ENCODE data around the gene NMT1.

NMT1 gene

DNA sequence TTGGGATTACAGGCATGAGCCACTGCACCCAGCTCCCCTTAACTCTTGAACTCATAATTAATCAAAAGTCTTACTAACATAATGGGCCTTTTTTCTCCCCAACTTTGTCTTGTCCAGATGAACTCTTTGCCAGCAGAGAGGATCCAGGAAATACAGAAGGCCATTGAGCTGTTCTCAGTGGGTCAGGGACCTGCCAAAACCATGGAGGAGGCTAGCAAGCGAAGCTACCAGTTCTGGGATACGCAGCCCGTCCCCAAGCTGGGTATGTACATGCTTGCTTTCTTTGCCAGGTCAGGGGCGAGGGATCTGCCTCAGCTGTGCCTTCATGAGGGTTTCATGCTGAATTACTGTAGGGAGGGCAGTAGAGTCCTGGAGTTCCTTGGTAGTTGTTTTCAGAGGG is 25.3 kb downstream of the NMT1 start:
- no peak for FAIRE-seq

DNA sequence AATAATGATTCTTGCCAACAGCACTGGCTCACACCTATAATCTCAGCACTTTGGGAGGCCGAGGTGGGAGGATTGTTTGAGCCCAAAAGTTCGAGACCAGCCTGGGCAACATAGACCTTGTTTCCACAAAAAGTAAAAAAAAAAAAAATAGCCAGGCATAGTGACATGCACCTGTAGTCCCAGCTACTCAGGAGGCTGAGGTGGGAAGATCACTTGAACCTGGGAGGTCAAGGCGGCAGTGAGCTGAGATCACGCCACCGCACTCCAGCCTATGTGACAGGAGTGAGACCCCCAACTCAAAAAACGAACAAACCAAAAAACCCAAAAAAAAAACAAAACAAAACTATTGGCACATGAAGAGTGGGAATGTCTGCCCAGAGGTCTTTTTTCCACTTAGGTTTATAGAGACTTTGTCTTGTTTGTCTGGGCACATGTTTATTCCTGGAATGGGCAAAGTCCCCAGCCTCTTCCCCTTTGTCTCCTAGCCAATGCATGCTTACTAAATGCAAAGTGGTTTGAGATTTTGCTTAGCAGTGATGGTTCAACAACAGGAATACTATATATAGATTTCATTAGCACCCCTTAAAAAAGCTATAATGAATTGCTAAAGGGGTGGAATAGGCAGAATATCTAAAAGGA is 25.9 kb downstream of the NMT1 start:
- no peak for FAIRE-seq

GRCh38 chr17:45087504-45087975 is 26.4 kb downstream of the NMT1 start:
- no peak for FAIRE-seq

GRCh38 chr17:45087978-45088377 is 26.9 kb downstream of the NMT1 start:
- no peak for FAIRE-seq

GRCh38 chr17:45088741-45089140 is 27.6 kb downstream of the NMT1 start:
- FAIRE-seq = no peak

GRCh38 chr17:45090711-45091110 is 29.6 kb downstream of the NMT1 start:
- no peak for FAIRE-seq

DNA sequence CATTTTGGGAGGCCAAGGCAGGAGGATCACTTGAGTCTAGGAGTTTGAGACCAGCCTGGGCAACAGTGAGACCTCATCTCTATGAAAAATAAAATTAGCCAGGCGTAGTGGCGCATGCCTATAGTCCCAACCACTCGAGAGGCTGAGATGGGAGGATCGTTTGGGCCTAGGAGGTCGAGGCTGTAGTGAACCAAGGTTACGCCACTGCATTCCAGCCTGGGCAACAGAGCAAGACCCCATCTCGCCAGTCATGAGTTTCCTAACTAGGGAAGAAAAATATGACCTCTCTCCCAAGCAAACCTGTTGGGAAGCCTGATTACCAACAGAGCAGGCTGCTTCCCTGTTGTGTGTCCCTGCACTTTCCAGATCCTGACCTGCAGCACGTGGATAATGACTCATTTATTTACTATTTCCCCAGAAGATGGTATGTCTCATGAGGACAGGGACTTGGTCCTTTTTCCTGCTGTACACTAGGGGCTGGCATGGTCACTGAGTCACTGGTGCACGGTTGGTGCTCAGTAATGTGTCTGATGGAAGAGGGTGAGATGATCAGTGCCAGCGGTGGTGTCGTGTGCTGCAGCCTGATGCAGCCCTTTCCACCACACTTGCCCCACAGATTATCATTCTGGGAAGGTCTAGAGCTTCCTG is 30.8 kb downstream of the NMT1 start:
- no peak for FAIRE-seq

- FAIRE-seq = no peak
Observed at GRCh38 chr17:45092911-45093430, 31.9 kb downstream of the NMT1 start.

DNA sequence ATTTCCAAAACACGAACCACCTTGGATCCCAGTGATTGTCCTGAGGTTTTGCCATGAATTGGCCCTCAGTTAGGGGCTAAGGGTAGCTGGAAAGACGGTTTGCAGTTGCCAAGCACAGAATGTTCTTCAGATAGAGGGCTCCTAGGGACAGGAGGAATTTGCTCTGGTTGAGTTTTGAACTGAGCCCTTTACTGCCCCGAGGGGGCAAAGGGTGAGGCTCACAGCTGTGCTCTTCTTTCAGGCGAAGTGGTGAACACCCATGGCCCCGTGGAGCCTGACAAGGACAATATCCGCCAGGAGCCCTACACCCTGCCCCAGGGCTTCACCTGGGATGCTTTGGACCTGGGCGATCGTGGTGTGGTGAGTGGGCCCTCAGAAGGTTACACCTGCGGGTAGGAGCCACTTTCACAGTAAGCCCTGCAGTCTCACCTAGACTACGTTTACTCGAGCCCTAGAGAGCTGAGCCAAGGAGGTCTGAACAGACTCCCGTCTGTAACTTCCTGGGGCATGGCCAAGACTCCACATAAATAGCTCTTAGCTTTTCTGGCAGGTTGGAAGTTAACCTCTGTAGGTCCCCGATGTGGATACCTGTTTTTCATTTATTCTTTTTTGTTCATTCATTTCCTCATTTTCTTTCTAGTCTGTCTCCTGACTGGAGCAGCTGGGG is 32.5 kb downstream of the NMT1 start:
- no peak for FAIRE-seq

DNA sequence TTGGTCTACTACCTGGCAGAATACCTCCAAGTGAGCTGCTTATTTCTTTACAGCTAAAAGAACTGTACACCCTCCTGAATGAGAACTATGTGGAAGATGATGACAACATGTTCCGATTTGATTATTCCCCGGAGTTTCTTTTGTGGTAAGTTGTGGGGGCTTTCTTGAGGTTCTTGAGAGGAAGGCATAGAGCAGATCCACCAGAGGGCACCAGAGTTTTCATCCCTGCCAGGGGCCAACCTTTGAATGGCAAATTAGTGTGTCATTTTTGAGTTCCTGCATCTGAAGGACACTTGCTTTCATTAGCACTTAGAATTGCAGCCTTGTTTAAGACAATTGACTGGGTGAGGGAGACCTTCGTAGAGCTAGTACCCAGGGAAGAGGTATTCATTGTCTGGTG is 35.0 kb downstream of the NMT1 start:
- FAIRE-seq = no peak

DNA sequence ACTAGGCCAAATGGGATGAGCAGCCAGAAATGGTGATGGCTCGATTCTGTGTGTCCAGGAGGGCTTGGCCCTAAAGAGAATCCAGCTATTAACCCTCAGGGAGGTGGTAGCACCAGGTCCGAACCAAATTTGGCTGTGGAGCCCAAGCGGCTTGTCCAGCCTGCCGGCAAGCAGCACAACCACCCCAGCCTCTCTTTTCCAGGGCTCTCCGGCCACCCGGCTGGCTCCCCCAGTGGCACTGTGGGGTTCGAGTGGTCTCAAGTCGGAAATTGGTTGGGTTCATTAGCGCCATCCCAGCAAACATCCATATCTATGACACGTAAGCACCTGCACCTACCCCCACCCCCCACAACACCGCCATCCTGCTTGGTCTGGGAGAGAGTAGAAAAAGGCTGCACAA is 35.8 kb downstream of the NMT1 start:
- FAIRE-seq = no peak

GRCh38 chr17:45098081-45098868 is 37.2 kb downstream of the NMT1 start:
- FAIRE-seq = no peak

GRCh38 chr17:45098869-45099616 is 37.9 kb downstream of the NMT1 start:
- no peak for FAIRE-seq

DNA sequence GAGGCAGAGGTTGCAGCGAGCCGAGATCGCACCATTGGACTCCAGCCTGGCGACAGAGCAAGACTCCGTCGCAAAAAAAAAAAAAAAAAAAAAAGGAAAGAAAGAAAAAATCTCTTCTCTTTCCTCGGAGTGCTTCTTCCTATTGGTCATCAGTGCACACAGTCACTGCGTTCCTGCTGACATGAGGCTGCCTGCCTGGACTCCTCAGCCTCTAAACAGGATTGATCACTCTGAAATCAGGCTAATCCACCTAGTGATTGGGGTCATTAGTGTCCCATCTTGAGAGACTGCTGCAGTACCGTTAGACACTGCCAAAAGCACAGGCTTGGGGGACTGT is 40.4 kb downstream of the NMT1 start:
- no peak for FAIRE-seq

- no peak for FAIRE-seq
Observed at GRCh38 chr17:45101883-45102811, 41.0 kb downstream of the NMT1 start.

- FAIRE-seq = no peak
Observed at GRCh38 chr17:45102856-45103255, 41.7 kb downstream of the NMT1 start.

GRCh38 chr17:45103269-45103795 is 42.2 kb downstream of the NMT1 start:
- FAIRE-seq = no peak

DNA sequence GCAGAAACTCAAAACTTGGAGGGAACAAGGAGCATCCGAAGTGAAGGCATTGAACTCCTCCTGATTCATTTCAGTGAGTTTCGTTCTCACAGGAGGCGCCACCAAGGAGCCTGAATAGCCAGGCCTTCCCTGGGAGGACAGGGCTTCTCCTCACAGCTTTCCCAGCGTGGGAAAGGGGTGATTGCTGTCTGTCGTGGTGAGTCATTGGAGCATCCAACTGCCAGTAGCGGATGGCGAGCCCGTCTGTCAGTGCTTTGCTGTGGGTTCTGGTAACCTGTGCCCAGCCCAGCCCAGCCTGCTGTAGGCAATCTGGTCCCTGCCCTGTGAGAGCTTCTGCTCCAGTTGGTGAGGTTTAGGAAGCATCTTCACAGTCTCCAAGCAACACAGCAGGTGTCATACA is 42.9 kb downstream of the NMT1 start:
- FAIRE-seq = no peak

- no peak for FAIRE-seq
Observed at GRCh38 chr17:45104497-45104896, 43.4 kb downstream of the NMT1 start.

DNA sequence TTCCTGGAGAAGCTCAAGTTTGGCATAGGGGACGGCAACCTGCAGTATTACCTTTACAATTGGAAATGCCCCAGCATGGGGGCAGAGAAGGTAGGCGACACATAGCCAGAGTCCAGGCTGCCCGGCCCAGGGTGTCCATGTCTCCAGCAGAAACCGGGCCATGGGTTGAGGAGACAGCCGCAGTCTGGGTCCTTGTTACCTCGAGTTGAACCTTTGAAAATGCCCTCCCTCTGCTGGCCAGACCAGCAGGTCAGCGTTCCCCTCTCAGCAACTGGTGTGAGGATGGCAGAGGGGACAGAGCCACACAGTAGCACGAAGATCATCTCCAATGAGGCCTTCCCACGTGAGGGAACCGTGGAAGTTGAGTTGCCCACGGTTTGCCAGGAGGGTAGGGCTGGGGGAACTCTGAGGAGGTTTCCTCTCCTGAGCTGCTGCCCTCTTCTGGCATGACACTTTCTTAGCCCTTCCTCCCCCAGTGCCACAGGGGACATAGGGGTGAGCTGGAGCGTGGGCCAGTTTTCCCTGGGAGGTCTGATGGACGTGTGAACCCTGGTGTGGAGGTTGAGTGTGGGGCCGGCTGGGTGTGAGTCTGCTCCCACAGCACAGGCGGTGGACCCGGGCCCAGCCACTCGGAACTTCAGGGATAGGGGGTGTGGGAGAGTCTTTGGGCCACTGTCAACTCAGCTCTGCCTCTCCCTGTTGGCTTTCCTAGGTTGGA is 43.9 kb downstream of the NMT1 start:
- no peak for FAIRE-seq

DNA sequence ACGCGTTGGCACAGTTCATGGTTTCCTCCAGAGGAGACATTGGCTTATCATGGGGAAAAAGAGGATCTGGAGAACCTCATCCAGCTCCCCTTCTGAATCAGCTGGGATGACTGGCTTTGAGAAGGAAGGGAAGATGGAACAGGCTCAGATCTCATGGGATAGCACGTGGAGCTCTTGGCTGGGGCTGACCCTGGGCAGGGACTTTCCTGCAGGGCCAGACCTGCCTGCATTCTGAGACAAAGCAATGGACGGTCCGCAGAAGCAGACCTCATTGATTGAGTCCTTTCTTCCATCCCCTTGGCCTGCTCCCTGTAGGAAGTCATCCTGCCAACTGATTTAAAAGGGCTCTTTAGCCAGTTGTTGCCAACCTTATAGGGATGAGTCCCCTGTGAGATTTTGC is 45.0 kb downstream of the NMT1 start:
- FAIRE-seq = no peak
